ENCODE results near the gene KLHL10.

Gene KLHL10

DNA sequence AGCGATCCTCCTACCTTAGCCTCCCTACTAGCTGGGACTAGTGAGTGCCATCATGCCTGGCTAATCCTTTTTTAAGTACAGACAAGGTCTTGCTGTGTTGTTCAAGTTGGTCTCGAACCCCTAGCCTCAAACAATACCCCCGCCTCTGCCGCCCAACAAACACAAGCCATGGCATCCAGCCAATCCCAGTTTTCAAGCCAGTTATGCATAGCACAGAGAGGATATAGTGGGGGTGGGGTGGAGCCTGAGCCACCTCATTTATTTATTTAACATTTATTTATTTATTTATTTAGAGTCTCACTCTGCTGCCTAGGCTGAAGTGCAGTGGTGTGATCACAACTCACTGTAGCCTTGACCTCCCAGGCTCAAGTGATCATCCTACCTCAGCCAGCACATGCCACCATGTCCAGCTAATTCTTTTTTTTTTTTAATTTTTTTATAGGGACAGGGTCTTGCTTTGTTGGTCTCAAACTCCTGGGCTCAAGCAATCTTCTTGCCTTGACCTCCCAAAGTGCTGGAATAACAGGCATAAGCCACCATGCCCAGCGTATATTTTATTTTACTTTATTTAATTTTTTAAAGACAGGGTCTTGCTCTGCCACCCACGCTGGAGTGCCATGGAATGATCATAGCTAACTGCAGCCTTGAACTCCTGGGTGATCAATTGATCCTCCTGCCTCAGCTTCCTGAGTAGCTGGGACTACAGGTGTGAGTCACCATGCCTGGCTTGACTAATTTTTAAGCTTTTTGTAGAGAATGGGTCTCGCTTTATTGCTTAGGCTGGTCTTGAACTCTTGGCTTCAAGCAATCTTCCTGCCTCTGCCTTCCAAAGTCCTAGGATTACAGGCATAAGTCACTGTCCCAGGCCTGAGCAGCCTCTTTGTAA is 53.8 kb downstream of the KLHL10 start:
- no peaks in the 10 kb centered on the region for H3K27me3 Mint-ChIP-seq
- no peaks in the 10 kb centered on the region for H3K9me3 Mint-ChIP-seq
- H3K4me1 Mint-ChIP-seq (ENCODE audit: low read depth): no peaks in the 10 kb centered on the region
- no peak overlapping the region for H3K27ac Mint-ChIP-seq
- peaks cover 57% of the 10 kb centered on the region for H3K36me3 Mint-ChIP-seq (ENCODE audit: low read depth)
- no peak overlapping the region for H3K4me3 Mint-ChIP-seq

DNA sequence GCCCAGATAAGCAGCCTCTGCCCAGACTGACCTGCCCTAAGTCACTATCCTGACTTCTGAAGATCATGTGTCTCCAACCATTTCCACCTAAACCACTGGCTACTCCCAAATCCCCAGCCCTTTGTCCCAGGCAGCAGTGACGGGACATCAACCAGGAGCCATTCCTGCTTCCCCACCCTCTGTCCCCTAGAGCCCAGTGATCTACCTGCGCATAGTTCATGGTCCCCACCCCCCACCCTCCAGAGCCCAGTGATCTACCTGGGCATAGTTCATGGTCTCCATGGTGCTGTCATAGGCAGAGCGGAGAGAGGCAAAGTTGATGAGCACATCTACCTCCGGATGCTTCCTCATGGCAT is 54.4 kb downstream of the KLHL10 start:
- no peaks in the 10 kb centered on the region for H3K27me3 Mint-ChIP-seq
- H3K36me3 Mint-ChIP-seq (ENCODE audit: low read depth): peaks cover 61% of the 10 kb centered on the region
- H3K4me1 Mint-ChIP-seq (ENCODE audit: low read depth): no peaks in the 10 kb centered on the region
- no peak overlapping the region for H3K4me3 Mint-ChIP-seq
- H3K9me3 Mint-ChIP-seq: no peaks in the 10 kb centered on the region
- no peak overlapping the region for H3K27ac Mint-ChIP-seq

- Mint-ChIP-seq H3K36me3 (ENCODE audit: low read depth) (peaks cover 63% of the 10 kb centered on the region), H3K27ac (no peak overlapping the region), H3K27me3 (no peaks in the 10 kb centered on the region), H3K4me1 (ENCODE audit: low read depth) (no peaks in the 10 kb centered on the region), H3K9me3 (no peaks in the 10 kb centered on the region), H3K4me3 (no peak overlapping the region)
Measured at GRCh38 chr17:41893384-41893783, 55.8 kb downstream of the KLHL10 start.

- no peaks in the 10 kb centered on the region for H3K27me3 Mint-ChIP-seq
- no peaks in the 10 kb centered on the region for H3K4me1 Mint-ChIP-seq (ENCODE audit: low read depth)
- H3K9me3 Mint-ChIP-seq: no peaks in the 10 kb centered on the region
- H3K36me3 Mint-ChIP-seq (ENCODE audit: low read depth): peaks cover 67% of the 10 kb centered on the region
- no peak overlapping the region for H3K27ac Mint-ChIP-seq
- no peak overlapping the region for H3K4me3 Mint-ChIP-seq
Measured at GRCh38 chr17:41894791-41895331, 57.2 kb downstream of the KLHL10 start.

GRCh38 chr17:41895617-41896016 is 58.0 kb downstream of the KLHL10 start:
- H3K36me3 Mint-ChIP-seq (ENCODE audit: low read depth): peaks cover 69% of the 10 kb centered on the region
- peak overlapping the region; percentile 21 for H3K27ac Mint-ChIP-seq
- no peaks in the 10 kb centered on the region for H3K9me3 Mint-ChIP-seq
- no peak overlapping the region for H3K4me3 Mint-ChIP-seq
- no peaks in the 10 kb centered on the region for H3K4me1 Mint-ChIP-seq (ENCODE audit: low read depth)
- no peaks in the 10 kb centered on the region for H3K27me3 Mint-ChIP-seq

DNA sequence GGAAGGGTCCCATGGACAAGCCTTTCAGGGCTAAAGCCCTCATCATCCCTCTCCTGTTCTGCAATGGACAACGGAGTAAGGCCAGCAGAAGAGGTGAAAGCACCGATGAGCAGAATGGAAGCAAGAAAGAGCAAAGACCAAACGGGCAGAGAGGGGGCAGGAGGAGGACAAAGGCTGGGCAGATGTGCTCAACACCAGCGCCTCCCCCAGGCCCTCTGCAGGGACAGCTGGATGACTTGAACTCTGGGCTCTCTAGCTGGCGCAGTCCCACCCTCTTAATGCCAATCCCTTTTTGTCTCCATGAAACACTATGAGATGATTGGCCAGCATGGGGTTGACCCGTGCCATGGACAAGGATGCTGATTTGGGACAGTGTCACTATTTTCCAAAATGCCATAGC is 59.1 kb downstream of the KLHL10 start:
- no peaks in the 10 kb centered on the region for H3K27me3 Mint-ChIP-seq
- no peaks in the 10 kb centered on the region for H3K4me1 Mint-ChIP-seq (ENCODE audit: low read depth)
- no peak overlapping the region for H3K27ac Mint-ChIP-seq
- no peak overlapping the region for H3K4me3 Mint-ChIP-seq
- no peaks in the 10 kb centered on the region for H3K9me3 Mint-ChIP-seq
- H3K36me3 Mint-ChIP-seq (ENCODE audit: low read depth): peaks cover 80% of the 10 kb centered on the region

Measured in stimulated activated naive CD8-positive, alpha-beta T cell treated with anti-CD3 and anti-CD28 coated beads, Interleukin-15, Interleukin-2, amounts not matched to agents 100 ng/mL and 50 ng/mL, for 24 hours (primary cell).